Measurements from ENCODE around the gene SOX13.

GRCh38 chr1:204098683-204099082 is 25.8 kb downstream of the SOX13 start:
- no peak for TF ChIP-seq CTCF (IDR thresholded peaks at IDR 0.05)
- no peak for TF ChIP-seq POLR2A (IDR thresholded peaks at IDR 0.05)

Data from tibial nerve (tissue), 3 donors.